COLO668 (cell line): Measurements from ENCODE around the gene ADAMTS17.

Experiments
- DNase-seq: peaks from one replicate; lab custom pipeline; 2025; ENCODE audit not compliant: unreplicated experiment; lab: John Stamatoyannopoulos, UW

Gene ADAMTS17

DNA sequence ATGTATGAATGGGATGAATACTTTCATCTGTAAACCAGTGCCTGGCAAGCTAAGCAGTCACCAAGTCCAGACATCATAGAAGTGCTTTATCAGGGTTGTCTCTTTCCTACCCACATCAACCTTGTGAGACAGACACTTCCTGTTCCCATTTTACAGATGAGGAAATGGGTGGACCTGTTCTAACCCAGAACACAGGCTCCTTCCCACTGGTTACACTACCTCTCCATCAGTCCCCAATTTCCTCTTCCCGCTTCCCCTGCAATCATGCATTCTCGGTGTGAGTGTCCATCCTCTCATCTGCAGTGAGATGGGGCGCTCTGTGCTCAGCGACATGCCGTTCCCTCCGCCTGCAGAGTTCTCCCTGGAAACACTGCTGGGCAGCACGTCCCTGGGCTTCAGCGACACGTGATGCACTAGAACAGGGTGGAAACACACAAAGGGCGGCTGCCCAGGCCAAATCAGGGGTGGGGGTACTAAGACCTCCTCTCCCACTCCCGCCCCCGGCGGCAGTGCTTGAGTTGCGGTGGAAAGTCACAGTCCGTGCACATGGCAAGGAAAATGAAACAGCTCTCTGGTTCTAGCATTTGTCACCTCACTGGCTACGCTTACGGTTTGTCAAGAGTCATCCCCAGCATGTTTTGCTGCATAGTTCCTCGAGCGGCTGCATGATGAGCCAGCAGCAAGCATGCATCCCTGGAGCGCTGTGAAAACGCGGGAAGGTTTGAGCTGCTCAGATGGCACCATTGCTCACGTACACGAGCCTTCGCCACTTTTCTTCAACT lies 201.1 kb downstream of the ADAMTS17 start:
- DNase-seq, result no peak

DNA sequence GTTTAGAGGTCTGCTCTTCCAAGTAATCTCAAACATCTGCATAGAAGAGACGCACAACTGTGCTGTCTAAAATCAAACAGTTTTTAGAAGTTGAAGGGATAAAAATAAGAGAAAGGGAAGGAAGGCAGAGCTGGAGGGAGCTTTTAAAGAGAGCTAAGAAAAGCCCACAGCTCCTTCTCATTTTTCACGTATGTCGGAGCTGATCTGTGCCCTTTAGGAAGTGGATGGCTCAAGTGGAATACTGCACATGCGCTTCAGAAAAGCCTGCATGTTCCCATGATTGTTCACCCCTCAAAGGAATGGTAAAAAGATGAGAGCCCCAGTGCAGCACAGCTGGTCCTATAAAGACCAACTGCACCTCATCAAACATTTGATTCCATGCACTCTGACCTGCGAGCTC lies 207.2 kb downstream of the ADAMTS17 start:
- no peak for DNase-seq

DNA sequence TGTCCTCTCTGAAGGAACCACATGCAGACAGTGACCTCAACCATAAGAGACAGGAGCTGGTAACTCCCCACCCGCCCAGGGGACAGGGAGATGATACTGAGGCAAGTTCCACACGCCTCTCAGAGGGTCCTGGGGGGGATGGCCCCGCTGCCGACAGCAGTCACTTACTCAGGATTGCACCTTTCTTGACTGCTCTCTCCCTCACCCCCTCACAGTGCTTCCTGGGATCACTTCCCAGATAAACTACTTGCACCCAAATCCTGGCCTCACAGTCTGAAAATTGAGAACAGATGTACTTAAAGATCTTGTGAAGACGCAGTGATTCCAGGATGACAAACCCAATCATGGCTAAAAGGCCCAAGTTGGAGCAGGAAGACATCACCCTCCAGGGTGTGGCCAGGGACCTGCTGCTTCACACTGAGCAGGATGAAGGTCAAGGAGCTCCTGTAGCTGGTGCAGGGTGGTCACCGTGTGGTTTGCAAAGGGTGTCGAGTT lies 207.6 kb downstream of the ADAMTS17 start:
- DNase-seq, result no peak

DNA sequence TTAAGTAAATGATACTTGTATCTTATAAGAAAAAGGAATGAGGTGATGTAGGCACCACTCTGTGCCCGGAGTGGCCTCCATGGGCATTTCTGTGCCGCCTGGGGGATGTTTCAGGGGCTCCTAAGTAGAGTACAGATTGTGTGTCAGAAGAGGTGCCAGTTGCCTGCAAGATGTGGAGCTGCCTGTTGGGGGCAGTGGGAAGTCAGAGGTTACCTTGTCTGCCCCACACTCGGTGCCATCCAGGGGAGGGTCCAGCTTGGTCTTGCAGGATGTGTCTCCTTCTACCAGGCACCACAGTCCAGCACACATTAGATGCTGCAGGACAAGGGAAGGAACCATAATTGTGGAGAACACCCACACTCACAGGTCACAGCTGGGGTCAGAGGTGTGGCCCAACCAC lies 208.8 kb downstream of the ADAMTS17 start:
- no peak for DNase-seq

DNA sequence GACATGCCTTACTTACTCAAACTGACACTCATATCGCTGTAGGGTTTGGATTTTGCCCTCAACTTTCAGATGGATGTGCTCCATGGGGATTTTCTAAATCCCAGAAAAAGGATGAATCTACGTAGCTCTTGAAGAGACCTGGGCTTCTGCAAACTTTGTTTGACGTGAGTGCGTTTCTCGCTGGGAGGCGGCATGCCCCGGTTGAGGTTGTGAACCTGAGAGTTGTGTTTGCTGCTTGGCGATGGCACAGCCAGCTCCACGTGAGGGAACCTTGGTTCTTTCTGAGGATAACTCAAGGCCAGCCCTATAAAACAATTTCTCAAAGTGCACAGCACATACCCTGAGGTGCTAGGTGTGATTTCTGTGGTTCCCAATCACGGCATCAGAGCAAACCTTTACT lies 209.5 kb downstream of the ADAMTS17 start:
- DNase-seq, result no peak

DNA sequence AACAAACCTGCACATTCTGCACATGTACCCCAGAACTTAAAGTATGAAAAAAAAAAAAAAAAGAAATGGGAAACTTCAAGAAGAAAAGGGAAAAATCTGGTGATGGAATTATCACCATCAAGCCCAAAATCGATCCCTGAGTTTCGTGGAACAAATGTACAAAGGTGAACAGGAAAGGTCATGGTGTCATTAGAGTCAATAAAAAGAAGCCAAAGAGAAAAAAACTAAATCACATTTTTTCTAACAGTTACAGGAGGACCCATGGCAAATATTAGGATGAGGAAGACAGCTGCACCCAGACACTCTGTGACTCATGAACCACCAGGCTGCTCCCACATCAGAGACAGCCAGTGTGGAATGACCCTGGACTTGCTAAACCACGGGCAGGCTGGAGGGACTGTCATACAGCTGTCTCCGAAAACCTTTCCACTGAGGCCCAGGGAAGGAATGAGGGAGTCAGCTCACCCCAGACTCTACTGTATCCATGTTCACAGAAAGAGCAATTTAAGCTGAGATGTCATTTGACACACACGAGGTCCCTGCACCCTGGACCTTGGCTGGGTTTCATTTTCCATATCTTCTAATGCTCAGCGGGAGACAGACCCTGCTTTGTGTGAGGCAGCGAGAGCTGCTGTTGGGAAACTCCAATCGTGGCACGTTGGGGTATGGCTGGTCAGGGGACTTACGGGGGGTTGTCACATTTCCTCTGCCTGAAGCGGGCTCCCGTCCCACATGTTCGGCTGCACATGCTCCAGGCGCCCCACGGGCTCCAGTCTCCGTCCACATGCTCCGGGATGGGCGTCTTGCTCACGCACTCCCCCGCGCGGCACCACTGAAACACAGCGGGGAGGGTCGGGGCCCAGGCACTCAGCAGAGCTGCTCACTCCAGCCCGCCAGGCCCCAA lies 210.2 kb downstream of the ADAMTS17 start:
- peak; percentile 33 for DNase-seq

DNA sequence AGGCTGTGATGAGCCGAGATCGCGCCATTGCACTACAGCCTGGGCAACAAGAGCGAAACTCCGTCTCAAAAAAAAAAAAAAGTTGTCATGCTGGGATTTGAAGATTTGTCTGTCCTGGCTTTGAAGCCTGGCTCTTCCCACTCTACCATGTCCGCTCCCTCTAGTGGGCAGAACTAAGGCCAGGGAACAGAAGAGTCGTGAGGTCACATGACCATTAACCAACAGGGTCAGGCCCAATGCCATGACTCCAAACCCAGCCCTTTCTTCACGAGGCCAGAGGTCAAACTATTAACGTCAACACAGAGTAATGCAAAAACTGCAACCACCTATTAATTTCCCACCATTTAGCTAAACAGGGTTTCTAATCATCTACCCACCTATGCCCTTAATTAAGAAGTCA lies 212.1 kb downstream of the ADAMTS17 start:
- no peak for DNase-seq

DNA sequence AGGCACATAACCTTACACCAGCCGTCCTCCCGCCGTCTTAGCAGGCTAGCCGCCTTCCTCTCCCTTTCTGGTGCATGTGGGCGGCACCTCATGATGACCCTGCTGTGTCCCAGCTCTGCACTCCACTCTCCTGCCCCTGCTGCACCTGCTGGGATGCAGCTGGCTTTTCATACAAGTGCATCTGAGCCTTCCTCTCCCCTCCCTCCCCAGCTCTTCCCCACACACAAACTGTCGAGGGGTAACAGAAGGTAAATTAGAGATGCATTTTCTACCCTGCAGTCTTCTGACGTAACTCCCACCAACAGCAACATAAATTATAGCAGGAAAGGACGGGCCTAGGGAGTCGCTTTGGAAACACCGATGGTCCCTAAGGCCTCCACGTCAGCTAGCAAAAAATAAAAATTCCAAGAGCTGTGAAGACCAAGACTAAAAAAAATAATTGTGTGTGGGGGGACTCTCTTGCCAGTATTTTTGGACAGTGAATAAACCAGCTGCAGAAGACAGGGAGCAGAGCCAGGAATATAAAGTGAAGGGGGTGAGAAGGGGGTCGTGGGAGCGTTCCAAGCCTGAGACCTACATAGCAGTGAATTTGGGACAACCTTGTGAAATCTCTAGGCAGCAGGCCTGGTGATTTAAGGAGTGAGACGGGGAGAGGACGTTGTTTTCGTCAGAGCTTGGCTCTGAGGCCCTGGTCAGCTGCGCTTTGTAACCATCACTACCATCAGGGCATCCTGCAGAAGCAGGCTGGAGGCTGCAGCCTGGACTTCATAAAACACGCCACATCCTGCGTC lies 216.2 kb downstream of the ADAMTS17 start:
- DNase-seq, result no peak

DNA sequence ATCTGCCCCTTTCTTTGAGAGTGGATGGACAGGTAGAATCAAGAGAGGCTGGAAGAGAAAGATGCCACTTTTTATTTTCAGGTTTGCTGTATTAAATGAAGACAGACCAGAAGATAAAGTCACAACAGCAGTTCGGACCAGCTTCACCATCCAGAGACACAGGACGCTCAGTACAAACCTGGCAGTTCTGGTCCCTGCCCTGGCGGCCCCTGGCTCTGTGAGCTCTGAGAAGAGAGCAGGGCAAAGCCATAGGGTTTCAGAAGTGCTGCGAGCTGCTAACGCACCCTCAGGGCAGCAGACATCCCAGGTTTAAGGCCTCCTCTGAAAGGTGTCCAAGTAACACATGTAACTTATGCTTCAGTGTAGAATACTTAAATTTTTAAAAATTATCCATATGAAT lies 216.8 kb downstream of the ADAMTS17 start:
- DNase-seq, result no peak

DNA sequence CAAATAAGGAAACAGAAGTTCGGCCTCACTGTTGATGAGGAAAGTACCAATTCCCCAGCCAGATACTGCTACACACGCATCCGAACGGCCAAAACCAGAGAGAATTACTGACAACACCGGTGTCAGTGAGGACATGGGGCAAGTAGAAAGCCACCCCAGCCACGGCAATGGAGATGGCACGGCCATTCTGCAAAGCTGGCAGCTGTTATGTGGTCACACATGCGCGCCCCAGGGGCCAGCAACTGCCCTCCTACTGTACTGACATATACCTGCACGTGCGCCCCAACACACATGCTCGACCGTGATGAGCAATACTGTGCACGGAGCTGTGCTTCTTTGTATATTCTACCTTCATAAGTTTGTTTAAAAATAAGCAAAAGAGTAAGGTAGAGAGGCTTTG lies 217.4 kb downstream of the ADAMTS17 start:
- no peak for DNase-seq

DNA sequence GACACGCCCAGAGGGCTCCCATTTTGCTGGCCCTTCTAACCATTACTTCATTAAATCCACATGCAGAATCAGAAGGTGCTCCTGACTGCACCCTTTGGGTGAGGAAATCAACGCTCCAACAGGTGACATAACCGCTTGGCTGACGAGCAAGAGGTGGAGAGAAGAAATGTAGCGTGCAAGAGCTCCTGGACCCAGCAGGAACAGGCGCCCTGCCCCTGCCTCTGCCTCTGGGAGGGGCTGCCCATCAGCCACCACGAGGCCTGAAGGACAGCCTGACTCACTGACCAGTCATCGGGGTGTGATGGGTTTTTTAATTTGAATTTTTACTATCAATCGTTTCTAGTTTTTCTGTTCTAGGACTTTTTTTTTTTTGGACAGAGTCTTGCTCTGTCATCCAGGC lies 218.2 kb downstream of the ADAMTS17 start:
- DNase-seq, result no peak

DNA sequence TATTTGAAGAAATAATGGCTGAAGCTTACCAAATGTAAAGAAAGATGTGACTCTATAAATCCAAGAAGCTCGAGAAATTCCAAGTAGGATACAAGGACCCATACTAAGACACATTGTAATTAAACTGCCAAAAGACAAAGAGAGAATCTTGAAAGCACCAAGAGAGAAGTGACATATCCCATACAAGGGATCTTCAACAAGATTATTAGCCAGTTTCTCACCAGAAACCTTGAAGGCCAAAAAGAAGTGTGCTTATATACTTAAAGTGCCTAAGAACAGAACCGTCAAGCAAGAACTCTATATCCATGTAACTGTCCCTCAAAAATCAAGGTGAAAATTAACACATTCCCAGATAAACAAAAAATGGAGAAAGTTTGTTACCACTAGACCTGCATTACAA lies 220.5 kb downstream of the ADAMTS17 start:
- no peak for DNase-seq

DNA sequence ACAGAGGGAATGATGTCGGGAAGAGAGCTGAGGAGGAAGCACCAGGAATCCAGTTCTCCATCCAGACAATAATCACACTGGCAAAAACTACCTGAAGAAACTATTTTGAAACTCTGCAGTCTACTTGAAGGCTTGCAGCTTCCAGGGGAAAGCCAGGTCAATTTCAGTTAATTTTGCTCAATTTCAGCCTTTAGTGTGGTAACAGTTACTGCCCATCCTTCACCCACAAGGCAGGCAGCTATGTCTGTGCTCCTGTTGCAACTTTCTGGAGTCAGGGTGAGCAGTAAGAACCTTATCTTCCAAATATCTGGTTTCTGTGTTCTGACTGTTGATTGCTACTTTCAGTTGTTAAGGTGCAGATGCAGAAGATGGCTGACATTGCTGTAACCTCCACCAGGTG lies 221.7 kb downstream of the ADAMTS17 start:
- DNase-seq, result no peak

DNA sequence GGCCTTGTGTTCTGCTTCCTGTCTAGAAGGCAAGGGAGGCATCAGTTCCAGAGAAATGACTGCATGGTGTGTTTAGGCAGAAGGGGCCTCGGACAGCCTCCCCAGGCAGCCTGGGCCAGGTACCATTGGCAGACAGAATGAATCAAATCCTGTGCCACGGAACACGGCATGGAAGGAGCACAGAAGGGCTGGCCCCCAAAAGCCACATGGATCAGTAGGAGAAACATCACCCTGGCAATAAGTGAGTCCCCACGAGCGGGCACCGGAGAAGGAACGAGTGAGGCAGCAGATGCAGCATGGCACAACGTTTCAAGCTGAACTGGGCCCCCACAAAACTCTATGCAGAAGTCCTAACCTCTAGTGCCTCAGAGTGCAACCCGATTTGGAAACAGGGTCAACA lies 223.2 kb downstream of the ADAMTS17 start:
- DNase-seq, result no peak

DNA sequence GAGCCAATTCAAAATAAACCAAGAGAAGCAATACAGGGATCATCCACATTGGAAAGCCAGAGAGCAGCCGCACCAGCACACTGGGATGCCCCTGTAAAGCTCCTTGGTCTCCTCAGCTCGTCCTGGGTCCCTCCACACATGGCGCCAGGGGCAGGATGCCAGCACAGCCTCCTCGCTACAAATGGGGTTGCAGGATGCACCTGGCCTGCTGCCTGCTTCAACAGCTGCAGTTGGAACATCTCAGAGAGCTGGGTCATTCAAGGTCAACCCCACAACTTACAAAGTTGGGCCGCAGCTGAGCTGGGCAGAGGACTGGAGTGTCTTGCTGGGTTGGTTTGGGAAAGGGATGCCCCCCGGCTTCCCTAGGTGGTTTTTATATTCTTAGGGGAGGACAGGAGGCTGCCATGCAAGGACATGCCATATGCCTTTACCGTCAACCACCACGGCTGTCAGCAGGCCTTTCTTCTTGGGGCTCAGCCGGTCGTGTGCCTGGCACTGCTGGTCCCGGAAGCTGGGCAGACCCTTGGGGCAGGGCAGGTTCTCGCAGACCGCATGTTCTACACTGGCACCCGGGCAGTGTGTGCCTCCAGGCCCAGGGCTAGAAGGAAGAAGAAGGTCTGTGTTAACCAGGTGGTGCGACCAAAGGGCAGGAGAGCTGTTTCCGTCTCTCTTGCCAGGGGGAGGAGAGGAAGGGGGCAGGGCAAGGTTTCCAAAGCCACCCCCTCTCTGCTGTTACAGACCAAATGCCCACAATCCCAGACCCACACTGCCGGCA lies 225.2 kb downstream of the ADAMTS17 start:
- no peak for DNase-seq

DNA sequence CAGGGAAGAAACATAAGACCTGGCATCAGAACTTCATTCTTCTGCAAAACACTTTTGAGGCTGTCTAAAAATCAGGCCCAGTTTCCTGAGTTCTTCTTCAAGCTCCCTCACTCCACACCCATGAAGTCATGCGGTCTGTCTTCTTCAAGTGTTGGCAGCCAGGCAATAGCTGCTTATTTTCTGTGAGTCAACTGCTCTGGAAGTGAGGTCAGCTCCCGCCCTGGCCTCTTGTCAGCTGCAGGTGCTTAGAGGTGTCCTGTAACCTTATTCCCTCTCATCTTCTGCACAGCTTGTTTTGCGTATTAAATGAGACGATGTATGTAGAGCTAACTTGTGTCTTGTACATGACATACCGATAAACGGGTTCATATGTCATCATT lies 226.1 kb downstream of the ADAMTS17 start:
- no peak for DNase-seq

DNA sequence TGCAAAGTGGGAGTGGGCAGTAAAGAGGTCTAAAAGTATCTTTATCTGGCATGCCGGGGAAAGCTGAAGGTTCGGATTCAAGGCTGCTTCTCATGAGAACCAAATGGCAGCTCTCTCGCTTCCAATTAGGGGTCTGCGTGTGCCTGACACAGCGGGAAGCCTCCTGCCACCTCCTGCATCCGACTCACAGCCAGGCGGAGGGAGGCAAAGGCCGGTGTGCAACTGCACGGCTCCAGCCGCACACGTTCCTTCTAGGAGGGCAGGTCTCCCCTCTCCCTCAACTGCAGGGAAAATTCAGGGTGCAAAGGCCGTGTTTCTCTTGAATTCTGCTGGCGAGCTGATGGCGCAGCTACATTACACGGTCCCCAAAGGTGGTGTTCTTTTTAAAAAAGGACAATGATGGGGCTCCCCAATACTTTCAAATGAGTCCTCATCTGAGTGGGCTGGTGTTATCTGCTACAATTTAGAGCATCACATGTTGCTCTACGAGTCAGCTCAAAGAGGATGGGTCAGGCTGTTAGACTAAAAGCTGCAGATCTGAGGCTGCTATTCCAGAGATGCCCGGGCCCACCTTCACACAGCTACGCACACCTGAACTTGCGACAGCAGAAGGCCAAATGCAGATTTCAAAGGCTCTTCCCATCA lies 226.6 kb downstream of the ADAMTS17 start:
- DNase-seq, result no peak

DNA sequence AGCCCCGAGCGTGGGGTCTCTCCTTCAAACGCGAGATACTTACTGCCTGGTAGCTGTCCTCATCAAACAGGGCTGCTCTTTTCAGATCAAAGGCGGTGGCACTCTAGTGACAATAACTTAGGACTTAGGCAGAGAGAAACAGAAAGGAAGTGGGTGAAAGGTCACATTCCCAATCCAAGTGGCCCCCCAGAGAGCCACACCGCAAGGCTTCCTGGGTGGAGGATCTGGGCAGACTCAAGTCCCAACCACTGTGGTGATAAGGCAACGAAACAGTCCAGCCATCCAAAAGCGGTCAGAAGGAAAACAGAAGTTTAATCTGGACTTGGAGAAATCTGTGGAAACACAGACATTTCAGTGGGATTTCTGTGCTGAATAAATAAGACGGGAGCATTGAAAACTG lies 227.2 kb downstream of the ADAMTS17 start:
- no peak for DNase-seq

DNA sequence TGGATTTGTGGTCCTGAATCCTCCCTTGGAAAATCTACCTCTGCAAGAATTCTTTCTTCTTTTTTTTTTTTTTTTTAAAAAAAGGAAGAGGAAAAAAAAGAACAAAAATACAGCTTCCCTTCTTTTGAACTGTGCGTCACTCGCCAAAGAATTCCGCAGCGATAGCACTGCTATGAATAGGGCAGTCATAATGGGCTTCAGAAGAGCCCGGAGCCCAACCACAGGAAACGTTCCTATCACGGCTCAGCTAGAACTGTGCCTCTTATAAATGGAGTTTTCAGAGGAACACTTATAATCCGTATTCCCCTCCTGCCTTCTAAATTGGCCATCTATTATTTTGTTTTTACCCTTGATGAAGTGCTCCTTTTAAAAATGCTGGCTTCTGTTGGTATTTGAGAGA lies 227.7 kb downstream of the ADAMTS17 start:
- no peak for DNase-seq
